Keratinocyte (primary cell): Measurements from ENCODE around the gene SCUBE2.

Experiments
- EZH2 ChIP-seq: IDR thresholded peaks from one replicate; pipeline ENCODE4 v1.6.1; 2012; ENCODE audit warnings: inconsistent platforms, mild to moderate bottlenecking, low read length, moderate library complexity
- TF ChIP-seq, protein P1 (sequence below), 3 experiments: IDR thresholded peaks in 1 of 3; conservative IDR thresholded peaks in 1 of 3; optimal IDR thresholded peaks in 1 of 3; 2 replicates in 2 of 3; 3 replicates in 1 of 3; pipeline versions ENCODE3 to v1.5.1; 2011; ENCODE audit warnings: low read length in 3 of 3, mild to moderate bottlenecking in 3 of 3, moderate library complexity in 2 of 3, control low read depth in 1 of 3, inconsistent platforms in 1 of 3; ENCODE audit not compliant: insufficient read depth in 2 of 3; ENCODE audit errors: extremely low read depth in 1 of 3

DNA sequence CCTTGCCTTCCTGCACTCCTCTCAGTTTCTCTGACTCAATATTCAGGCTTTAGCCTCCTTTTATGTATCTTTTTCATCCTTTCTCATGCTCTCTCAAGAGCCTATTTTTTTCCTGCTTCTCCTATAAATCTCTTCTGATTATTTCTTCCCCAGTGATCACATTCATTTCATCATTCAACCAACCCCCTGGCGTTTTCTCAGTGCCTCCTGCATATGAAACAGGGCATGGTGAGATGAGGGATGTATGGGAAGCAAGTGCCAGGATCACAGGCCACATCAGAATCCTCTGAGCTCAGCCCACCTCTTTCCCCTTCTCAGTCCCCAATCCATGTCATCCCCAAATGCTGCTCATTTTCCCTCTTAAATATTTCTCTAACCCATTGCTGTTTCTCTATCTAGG lies 48.9 kb downstream of the SCUBE2 start:
- TF ChIP-seq, protein P1, sequence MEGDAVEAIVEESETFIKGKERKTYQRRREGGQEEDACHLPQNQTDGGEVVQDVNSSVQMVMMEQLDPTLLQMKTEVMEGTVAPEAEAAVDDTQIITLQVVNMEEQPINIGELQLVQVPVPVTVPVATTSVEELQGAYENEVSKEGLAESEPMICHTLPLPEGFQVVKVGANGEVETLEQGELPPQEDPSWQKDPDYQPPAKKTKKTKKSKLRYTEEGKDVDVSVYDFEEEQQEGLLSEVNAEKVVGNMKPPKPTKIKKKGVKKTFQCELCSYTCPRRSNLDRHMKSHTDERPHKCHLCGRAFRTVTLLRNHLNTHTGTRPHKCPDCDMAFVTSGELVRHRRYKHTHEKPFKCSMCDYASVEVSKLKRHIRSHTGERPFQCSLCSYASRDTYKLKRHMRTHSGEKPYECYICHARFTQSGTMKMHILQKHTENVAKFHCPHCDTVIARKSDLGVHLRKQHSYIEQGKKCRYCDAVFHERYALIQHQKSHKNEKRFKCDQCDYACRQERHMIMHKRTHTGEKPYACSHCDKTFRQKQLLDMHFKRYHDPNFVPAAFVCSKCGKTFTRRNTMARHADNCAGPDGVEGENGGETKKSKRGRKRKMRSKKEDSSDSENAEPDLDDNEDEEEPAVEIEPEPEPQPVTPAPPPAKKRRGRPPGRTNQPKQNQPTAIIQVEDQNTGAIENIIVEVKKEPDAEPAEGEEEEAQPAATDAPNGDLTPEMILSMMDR (optimal IDR thresholded peaks at IDR 0.05 in 1 of 3, IDR thresholded peaks at IDR 0.05 in 1 of 3, conservative IDR thresholded peaks at IDR 0.05 in 1 of 3; ENCODE audit: extremely low read depth in 1 of 3, insufficient read depth in 2 of 3, low read length in 3 of 3): no peak
- TF ChIP-seq EZH2: no peak
